Thyroid gland (tissue), 4 donors: ENCODE measurements around the gene PET100. TPM values are rescaled to one million over a fixed set of nuclear protein-coding genes. Genes with fewer than 3 reads are reported as not detected.

Experiments
- DNase-seq, 2 donors: peaks; one replicate each; pipeline ENCODE4 v3.0.0-alpha.2; 2019
- H3K27ac ChIP-seq, 3 donors: fragments of 200-600 bp; sonication (generic); 1 replicate in 2 of 3; 2 replicates in 1 of 3; pipeline ENCODE4 v1.5.1; 2016 to 2019; ENCODE audit warnings: mild to moderate bottlenecking in 1 of 3, moderate library complexity in 1 of 3
- H3K27me3 ChIP-seq: fragments of 200-600 bp; sonication (generic); one replicate; pipeline ENCODE4 v1.5.1; 2019
- H3K36me3 ChIP-seq, 2 donors: fragments of 200-600 bp; sonication (generic); one replicate each; pipeline ENCODE4 v1.5.1; 2016 to 2019
- H3K4me1 ChIP-seq, 2 donors: fragments of 200-600 bp; sonication (generic); one replicate each; pipeline ENCODE4 v1.5.1; 2017 to 2019
- H3K4me3 ChIP-seq, 3 donors: fragments of 200-600 bp; sonication (generic); replicated peaks in 1 of 3; 1 replicate in 2 of 3; 2 replicates in 1 of 3; pipeline ENCODE4 v1.5.1; 2016; ENCODE audit warnings: mild to moderate bottlenecking in 1 of 3
- H3K9me3 ChIP-seq: fragments of 200-600 bp; sonication (generic); one replicate; pipeline ENCODE4 v1.5.1; 2017
- CTCF ChIP-seq, 6 experiments: fragments of 200-600 bp in 3 of 6; fragments of 450-650 bp in 3 of 6; sonication (generic) in 3 of 6; IDR thresholded peaks; one replicate each; pipeline ENCODE4 v1.5.1; 2016 to 2019; ENCODE audit warnings: antibody characterized with exemption in 6 of 6, mild to moderate bottlenecking in 2 of 6, inconsistent platforms in 1 of 6, moderate library complexity in 1 of 6
- POLR2A ChIP-seq, 2 donors: fragments of 450-650 bp; IDR thresholded peaks; one replicate each; pipeline ENCODE4 v1.6.1; 2017; ENCODE audit warnings: antibody characterized with exemption in 2 of 2, mild to moderate bottlenecking in 2 of 2, moderate library complexity in 1 of 2
- WGBS, 2 donors: methylation state at CpG; one replicate each; pipeline ENCODE4 v1.1.5; 2017; 5-methylcytosine and 5-hydroxymethylcytosine counted together
- intact Hi-C: fragments of 100-400 bp; cut with DNase I; formaldehyde crosslinking; loops from one replicate; pipeline ENCODE4 v1.15.1; 2023
- total RNA-seq, 4 donors: library from RNA; depleted of rRNA; stranded (reverse); fragments of >200 nt; gene quantifications; one replicate each; pipeline ENCODE4 v1.2.3, GENCODE V29; 2016

PET100 gene
- total RNA-seq, 4 donors from 2014 or later = 6.0 to 45.5 (median 13.9) TPM

- 23 to 31% methylated on average over 3 to 4 of the region's 4 CpGs for WGBS, 2 donors
- DNase-seq = peak; percentile 90
- H3K27me3 ChIP-seq = no peaks in the 10 kb centered on the region
- no peak overlapping the region for H3K4me3 ChIP-seq
- peaks cover 35 to 41% of the 10 kb centered on the region in 2 donors for H3K36me3 ChIP-seq
- intact Hi-C loops = no loop called here
- H3K9me3 ChIP-seq = no peaks in the 10 kb centered on the region
- no peak for TF ChIP-seq POLR2A (IDR thresholded peaks at IDR 0.05)
- peak overlapping the region; percentile 90 to 96 (median 91) for H3K27ac ChIP-seq
- H3K4me1 ChIP-seq = peaks cover 24 to 29% of the 10 kb centered on the region in 2 donors
These were observed 11.2 kb upstream of the PET100 start for GRCh38 chr19:7618348-7618747.

- 30 to 41% methylated on average over 9 to 15 of the region's 21 CpGs for WGBS, 2 donors
- H3K27ac ChIP-seq = peak overlapping the region; percentile 90 to 96 (median 91)
These were observed 10.7 kb upstream of the PET100 start for GRCh38 chr19:7618771-7619510.

GRCh38 chr19:7619671-7620441 is 9.7 kb upstream of the PET100 start:
- peaks cover 42 to 54% of the 10 kb centered on the region in 2 donors for H3K36me3 ChIP-seq
- 58 to 80% methylated on average over 5 to 38 of the region's 48 CpGs for WGBS, 2 donors
- H3K9me3 ChIP-seq = no peaks in the 10 kb centered on the region
- no peak for TF ChIP-seq CTCF (IDR thresholded peaks at IDR 0.05)
- TF ChIP-seq POLR2A (IDR thresholded peaks at IDR 0.05) = no peak
- no peak overlapping the region for H3K4me3 ChIP-seq
- peak; percentile 82 to 84 for DNase-seq
- intact Hi-C loops = no loop called here
- H3K27ac ChIP-seq = peak overlapping the region; percentile 91 to 98 (median 96)
- H3K4me1 ChIP-seq = peaks cover 24 to 29% of the 10 kb centered on the region in 2 donors
- no peaks in the 10 kb centered on the region for H3K27me3 ChIP-seq

More at GRCh38 chr19:7618771-7619510, 10.7 kb upstream of the PET100 start:
- peak; percentile 98 for DNase-seq
- intact Hi-C loops = no loop called here
- Histone ChIP-seq H3K4me3 (no peak overlapping the region), H3K9me3 (no peaks in the 10 kb centered on the region), H3K4me1 (peaks cover 24 to 29% of the 10 kb centered on the region in 2 donors), H3K27me3 (no peaks in the 10 kb centered on the region), H3K36me3 (peaks cover 40 to 47% of the 10 kb centered on the region in 2 donors)
- TF ChIP-seq POLR2A (IDR thresholded peaks at IDR 0.05) = peak in 1 of 2 donors; percentile 74
- TF ChIP-seq CTCF (IDR thresholded peaks at IDR 0.05) = no peak

GRCh38 chr19:7620442-7621412 is 8.9 kb upstream of the PET100 start:
- no peak for TF ChIP-seq CTCF (IDR thresholded peaks at IDR 0.05)
- no peak overlapping the region for H3K4me3 ChIP-seq
- WGBS, 2 donors = 97% methylated on average over 43 of the region's 57 CpGs; no CpG with 5 or more reads in 1 of the 2 donors
- DNase-seq = peak in 1 of 2 donors; percentile 8
- H3K27ac ChIP-seq = peak overlapping the region in 2 of 3 donors; percentile 91 to 98
- peaks cover 24 to 29% of the 10 kb centered on the region in 2 donors for H3K4me1 ChIP-seq
- H3K9me3 ChIP-seq = no peaks in the 10 kb centered on the region
- H3K27me3 ChIP-seq = no peaks in the 10 kb centered on the region
- intact Hi-C loops = no loop called here
- peaks cover 50 to 63% of the 10 kb centered on the region in 2 donors for H3K36me3 ChIP-seq
